Right atrium auricular region (tissue), 2 donors: ENCODE data around the gene QSOX2. TPM values are rescaled to one million over a fixed set of nuclear protein-coding genes. Genes with fewer than 3 reads are reported as not detected.
"Not testable (repeated sequence)": the region's sequence is repeated elsewhere in the genome, so short reads cannot be mapped to it uniquely, and the experiment has no call there.

Experiments used
- DNase-seq: peaks from one replicate; pipeline ENCODE4 v3.0.0-alpha.2; 2019; ENCODE audit warnings: low spot score
- H3K27ac ChIP-seq, 2 donors: fragments of 200-600 bp; sonication (generic); 1 replicate in 1 of 2; 2 replicates in 1 of 2; pipeline ENCODE4 v1.5.1; 2016 to 2019
- H3K27me3 ChIP-seq, 2 donors: fragments of 200-600 bp; sonication (generic); one replicate each; pipeline versions ENCODE4 v1.5.1 to v1.6.0; 2017 to 2019
- H3K36me3 ChIP-seq: fragments of 200-600 bp; sonication (generic); one replicate; pipeline ENCODE4 v1.5.1; 2016
- H3K4me1 ChIP-seq, 2 donors: fragments of 200-600 bp; sonication (generic); one replicate each; pipeline versions ENCODE4 v1.5.1 to v1.6.0; 2017 to 2019
- H3K4me3 ChIP-seq, 2 donors: fragments of 200-600 bp; sonication (generic); 1 replicate in 1 of 2; 2 replicates in 1 of 2; pipeline ENCODE4 v1.5.1; 2017 to 2019; ENCODE audit warnings: mild to moderate bottlenecking in 1 of 2, moderate library complexity in 1 of 2
- H3K9me3 ChIP-seq, 2 donors: fragments of 200-600 bp; sonication (generic); one replicate each; pipeline ENCODE4 v1.5.1; 2019
- CTCF ChIP-seq, 2 donors: fragments of 200-600 bp; sonication (generic); IDR thresholded peaks; one replicate each; pipeline ENCODE4 v1.5.1; 2019; ENCODE audit warnings: antibody characterized with exemption in 2 of 2
- total RNA-seq, 2 donors: library from RNA; depleted of rRNA; stranded (reverse); fragments of >200 nt; gene quantifications; one replicate each; pipeline ENCODE4 v1.1.0, GENCODE V29; 2016

QSOX2 gene
- total RNA-seq, 2 donors from 2014 or later, result 3.2 to 6.3 TPM

GRCh38 chr9:136268735-136269134 is 23.1 kb upstream of the QSOX2 start:
- DNase-seq, result no peak
- no peak for TF ChIP-seq CTCF (IDR thresholded peaks at IDR 0.05)
- Histone ChIP-seq H3K9me3 (no peaks in the 10 kb centered on the region), H3K4me1 (peaks cover 0 to 7% of the 10 kb centered on the region in 2 donors), H3K4me3 (no peak overlapping the region), H3K36me3 (no peaks in the 10 kb centered on the region), H3K27ac (no peak overlapping the region), H3K27me3 (no peaks in the 10 kb centered on the region)

- H3K4me1 ChIP-seq, result peaks cover 0 to 7% of the 10 kb centered on the region in 2 donors
- no peak for DNase-seq
- H3K36me3 ChIP-seq, result no peaks in the 10 kb centered on the region
- no peak for TF ChIP-seq CTCF (IDR thresholded peaks at IDR 0.05)
- no peak overlapping the region for H3K27ac ChIP-seq
- H3K27me3 ChIP-seq, result no peaks in the 10 kb centered on the region
- no peak overlapping the region for H3K4me3 ChIP-seq
- no peaks in the 10 kb centered on the region for H3K9me3 ChIP-seq
Observed at GRCh38 chr9:136268318-136268717, 22.7 kb upstream of the QSOX2 start.

- peak overlapping the region; percentile 30 to 52 for H3K4me3 ChIP-seq
- H3K27ac ChIP-seq, result no peak overlapping the region
- no peaks in the 10 kb centered on the region for H3K27me3 ChIP-seq
- no peaks in the 10 kb centered on the region for H3K36me3 ChIP-seq
- peak; percentile 76 for DNase-seq
- TF ChIP-seq CTCF (IDR thresholded peaks at IDR 0.05), result peak in 1 of 2 donors; percentile 51
- H3K9me3 ChIP-seq, result no peaks in the 10 kb centered on the region
- peaks cover 0 to 7% of the 10 kb centered on the region in 2 donors for H3K4me1 ChIP-seq
Observed at GRCh38 chr9:136267261-136268111, 21.9 kb upstream of the QSOX2 start.

GRCh38 chr9:136266641-136267040 is 21.0 kb upstream of the QSOX2 start:
- H3K4me3 ChIP-seq, result peak overlapping the region in 1 of 2 donors; percentile 52
- H3K27ac ChIP-seq, result not testable (repeated sequence)

GRCh38 chr9:136265561-136266355 is 20.1 kb upstream of the QSOX2 start:
- H3K4me1 ChIP-seq, result peaks cover 0 to 7% of the 10 kb centered on the region in 2 donors
- no peak overlapping the region for H3K27ac ChIP-seq
- H3K27me3 ChIP-seq, result no peaks in the 10 kb centered on the region
- no peak for DNase-seq
- no peak for TF ChIP-seq CTCF (IDR thresholded peaks at IDR 0.05)
- no peaks in the 10 kb centered on the region for H3K36me3 ChIP-seq
- H3K9me3 ChIP-seq, result no peaks in the 10 kb centered on the region
- H3K4me3 ChIP-seq, result no peak overlapping the region

More at GRCh38 chr9:136266641-136267040, 21.0 kb upstream of the QSOX2 start:
- H3K4me1 ChIP-seq, H3K27me3 ChIP-seq, H3K9me3 ChIP-seq, DNase-seq, H3K36me3 ChIP-seq: not testable (repeated sequence)
